Panc1 (cell line): Measurements from ENCODE around the gene TPGS2. TPM values are rescaled to one million over a fixed set of nuclear protein-coding genes. Genes with fewer than 3 reads are reported as not detected.

Experiments used
- ATAC-seq: fragments of 200-7000 bp; cut with Tn5 transposase; 2 replicates; pipeline ENCODE4 v1.9.1; 2020; ENCODE audit warnings: mild to moderate bottlenecking, moderate library complexity
- BruUV-seq: library from RNA; stranded (reverse); fragments of 400-500 nt; replicated peaks from 2 replicates; lab custom pipeline; 2021; lab: Mats Ljungman, UMichigan
- CTCF ChIA-PET: fragments of 300-600 bp; sonication (Branson Sonifier 250); formaldehyde crosslinking; loops from one replicate; lab custom pipeline; 2022; ENCODE audit warnings: antibody characterized with exemption; lab: Charles Lee
- POLR2A ChIA-PET: fragments of 300-600 bp; sonication (Branson Sonifier 250); formaldehyde crosslinking; loops from one replicate; lab custom pipeline; 2022; ENCODE audit warnings: antibody characterized with exemption; lab: Charles Lee
- DNase-seq: peaks from one replicate; pipeline ENCODE4 v3.0.0-alpha.2; 2010; ENCODE audit warnings: low read depth, low spot score
- H3K27ac ChIP-seq: 2 replicates; pipeline ENCODE4 v1.5.1; 2011; ENCODE audit warnings: mild to moderate bottlenecking, low read length, inconsistent platforms
- H3K27me3 ChIP-seq: fragments of 200-500 bp; sonication (Bioruptor generic); 2 replicates; pipeline ENCODE4 v1.6.0; 2014; ENCODE audit warnings: low read length, inconsistent platforms; ENCODE audit not compliant: control insufficient read depth, insufficient read depth
- H3K36me3 ChIP-seq: fragments of 200-500 bp; sonication (Bioruptor generic); 2 replicates; pipeline ENCODE4 v1.5.1; 2014; ENCODE audit warnings: inconsistent platforms, mild to moderate bottlenecking, low read length, moderate library complexity; ENCODE audit not compliant: control insufficient read depth, insufficient read depth
- H3K4me1 ChIP-seq: 2 replicates; pipeline ENCODE4 v1.5.1; 2011; ENCODE audit warnings: inconsistent platforms, mild to moderate bottlenecking, low read length, moderate library complexity; ENCODE audit not compliant: control insufficient read depth, insufficient read depth
- H3K4me3 ChIP-seq, 2 experiments: 2 replicates each; pipeline ENCODE4 v1.5.1; 2011 to 2012; ENCODE audit warnings: low read depth in 2 of 2, low read length in 2 of 2, mild to moderate bottlenecking in 2 of 2, inconsistent platforms in 1 of 2, moderate library complexity in 1 of 2
- H3K9me3 ChIP-seq: fragments of 200-500 bp; sonication (Bioruptor generic); 2 replicates; pipeline ENCODE4 v1.5.1; 2014; ENCODE audit warnings: low read depth, mild to moderate bottlenecking, inconsistent platforms, low read length, moderate library complexity; ENCODE audit not compliant: control insufficient read depth, insufficient read depth
- POLR2AphosphoS5 ChIP-seq: IDR thresholded peaks from 2 replicates; pipeline ENCODE4 v1.6.1; 2012; ENCODE audit warnings: mild to moderate bottlenecking, low read depth, low read length, moderate library complexity
- REST ChIP-seq, 2 experiments: IDR thresholded peaks; 2 replicates each; pipeline ENCODE4 v1.6.1; 2011 to 2012; ENCODE audit warnings: low read depth in 2 of 2, control low read depth in 1 of 2, low read length in 1 of 2, mild to moderate bottlenecking in 1 of 2, moderate library complexity in 1 of 2; ENCODE audit not compliant: insufficient read depth in 1 of 2
- SIN3A ChIP-seq: IDR thresholded peaks from 2 replicates; pipeline ENCODE4 v1.6.1; 2012; ENCODE audit warnings: low read depth, mild to moderate bottlenecking, low read length, moderate library complexity, borderline replicate concordance; ENCODE audit not compliant: insufficient read depth
- TCF7L2 ChIP-seq: IDR thresholded peaks from 2 replicates; pipeline ENCODE4 v1.6.1; 2011; ENCODE audit warnings: mild to moderate bottlenecking, low read depth, low read length, inconsistent platforms
- in situ Hi-C: cut with HindIII; loops from 2 replicates; pipeline ENCODE4 v1.10.0; 2016; ENCODE audit warnings: low sequenced_read_pairs, low pct_unique_long_range_greater_than_20kb
- intact Hi-C: fragments of 100-400 bp; cut with micrococcal nuclease; formaldehyde crosslinking; loops from one replicate; pipeline ENCODE4 v1.10.0; 2022; ENCODE audit not compliant: unreplicated experiment
- total RNA-seq: library from RNA; stranded (reverse); gene quantifications from one replicate; pipeline ENCODE4 v1.2.1, GENCODE V29; 2021; ENCODE audit not compliant: unreplicated experiment
- TF ChIP-seq, protein P1 (sequence below): fragments of 450-650 bp; IDR thresholded peaks from 2 replicates; pipeline ENCODE4 v1.5.1; 2017; ENCODE audit warnings: mild to moderate bottlenecking

Gene TPGS2
- total RNA-seq, 1 experiment from 2014 or later = 98.7 TPM

- TF ChIP-seq POLR2AphosphoS5 = no peak
- TF ChIP-seq REST (IDR thresholded peaks at IDR 0.05; ENCODE audit: insufficient read depth in 1 of 2, low read depth in 2 of 2, low read length in 1 of 2) = no peak
- TF ChIP-seq, protein P1, sequence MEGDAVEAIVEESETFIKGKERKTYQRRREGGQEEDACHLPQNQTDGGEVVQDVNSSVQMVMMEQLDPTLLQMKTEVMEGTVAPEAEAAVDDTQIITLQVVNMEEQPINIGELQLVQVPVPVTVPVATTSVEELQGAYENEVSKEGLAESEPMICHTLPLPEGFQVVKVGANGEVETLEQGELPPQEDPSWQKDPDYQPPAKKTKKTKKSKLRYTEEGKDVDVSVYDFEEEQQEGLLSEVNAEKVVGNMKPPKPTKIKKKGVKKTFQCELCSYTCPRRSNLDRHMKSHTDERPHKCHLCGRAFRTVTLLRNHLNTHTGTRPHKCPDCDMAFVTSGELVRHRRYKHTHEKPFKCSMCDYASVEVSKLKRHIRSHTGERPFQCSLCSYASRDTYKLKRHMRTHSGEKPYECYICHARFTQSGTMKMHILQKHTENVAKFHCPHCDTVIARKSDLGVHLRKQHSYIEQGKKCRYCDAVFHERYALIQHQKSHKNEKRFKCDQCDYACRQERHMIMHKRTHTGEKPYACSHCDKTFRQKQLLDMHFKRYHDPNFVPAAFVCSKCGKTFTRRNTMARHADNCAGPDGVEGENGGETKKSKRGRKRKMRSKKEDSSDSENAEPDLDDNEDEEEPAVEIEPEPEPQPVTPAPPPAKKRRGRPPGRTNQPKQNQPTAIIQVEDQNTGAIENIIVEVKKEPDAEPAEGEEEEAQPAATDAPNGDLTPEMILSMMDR = no peak
- TF ChIP-seq SIN3A = no peak
- TF ChIP-seq TCF7L2 = no peak
- in situ Hi-C loops (no loop called here), intact Hi-C loops (no loop called here)
- H3K9me3 ChIP-seq = 0 out of 2 replicates have a peak, but pooled peaks cover 6% of the 10 kb centered on the region
- ChIA-PET CTCF (no interaction called here), POLR2A (no interaction called here)
- H3K4me3 ChIP-seq = no peak overlapping the region
- no peak overlapping the region for H3K27ac ChIP-seq
- no peak for ATAC-seq
- no TSS peak for BruUV-seq
- DNase-seq = no peak
- no peaks in the 10 kb centered on the region for H3K4me1 ChIP-seq
- no peaks in the 10 kb centered on the region for H3K27me3 ChIP-seq
- H3K36me3 ChIP-seq = no peaks in the 10 kb centered on the region; the same call in 1 of the 2 replicates
These were observed 19.8 kb upstream of the TPGS2 start for GRCh38 chr18:36848609-36849008.

DNA sequence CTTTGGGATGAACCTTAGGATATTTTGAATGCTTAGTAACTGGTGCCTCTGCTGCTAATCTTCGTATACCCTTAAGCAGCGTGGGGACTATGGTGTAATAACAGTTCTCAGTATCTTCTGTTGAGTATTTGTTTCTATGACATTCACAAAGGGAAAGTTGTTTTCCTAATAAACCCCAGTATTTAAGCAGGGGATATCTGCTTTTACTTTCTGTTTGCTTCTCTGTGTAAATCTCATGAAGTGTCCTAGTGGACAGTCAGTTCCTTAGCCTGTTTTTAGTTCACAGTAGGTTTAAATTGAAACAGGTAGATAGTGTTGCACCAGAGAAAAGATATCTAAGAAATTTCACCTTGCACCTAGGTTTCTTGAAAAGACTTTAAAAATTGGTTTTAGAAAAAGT is 15.0 kb upstream of the TPGS2 start:
- POLR2A ChIA-PET = no interaction called here
- intact Hi-C loops = no loop called here
- Histone ChIP-seq H3K9me3 (no peaks in the 10 kb centered on the region), H3K4me3 (no peak overlapping the region), H3K4me1 (no peaks in the 10 kb centered on the region), H3K27ac (no peak overlapping the region), H3K36me3 (no peaks in the 10 kb centered on the region; the same call in 1 of the 2 replicates), H3K27me3 (no peaks in the 10 kb centered on the region)
- ATAC-seq (no peak), DNase-seq (no peak)
- CTCF ChIA-PET = no interaction called here
- no TSS peak for BruUV-seq
- TF ChIP-seq TCF7L2 = no peak
- in situ Hi-C loops = no loop called here

DNA sequence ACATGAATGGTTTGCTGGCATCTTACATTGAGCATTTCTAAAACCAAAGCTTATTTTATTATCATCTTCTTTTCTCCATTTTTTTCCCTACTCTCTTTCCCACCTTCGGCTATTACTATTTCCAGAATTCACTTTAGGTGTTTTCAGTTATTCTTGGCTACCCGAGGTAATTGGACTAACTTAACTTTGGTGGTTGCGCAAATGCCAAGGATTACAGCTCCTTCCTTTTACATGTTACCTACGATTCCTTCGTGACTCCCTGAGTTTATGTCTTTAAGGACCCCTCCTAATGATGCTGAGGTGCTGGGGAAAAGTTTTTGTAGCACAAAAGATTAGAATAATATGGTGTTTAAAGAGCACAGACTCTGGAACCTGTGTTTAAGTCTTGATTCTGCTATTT is 14.4 kb upstream of the TPGS2 start:
- ChIA-PET CTCF (no interaction called here), POLR2A (no interaction called here)
- H3K4me1 ChIP-seq = no peaks in the 10 kb centered on the region

More for the DNA sequence above, 14.4 kb upstream of the TPGS2 start:
- intact Hi-C loops = no loop called here
- TF ChIP-seq TCF7L2 = no peak
- no peak for TF ChIP-seq SIN3A
- no peak for TF ChIP-seq POLR2AphosphoS5
- TF ChIP-seq, protein P1 = no peak
- no peak for TF ChIP-seq REST (IDR thresholded peaks at IDR 0.05; ENCODE audit: insufficient read depth in 1 of 2, low read depth in 2 of 2, low read length in 1 of 2)
- no peaks in the 10 kb centered on the region; the same call in 1 of the 2 replicates for H3K36me3 ChIP-seq
- no peaks in the 10 kb centered on the region for H3K9me3 ChIP-seq
- no peak overlapping the region for H3K4me3 ChIP-seq
- H3K27me3 ChIP-seq = no peaks in the 10 kb centered on the region
- no peak overlapping the region for H3K27ac ChIP-seq
- in situ Hi-C loops = no loop called here
- no peak for DNase-seq
- no TSS peak for BruUV-seq
- ATAC-seq = no peak
